Lower lobe of right lung (tissue), 2 donors: Measurements from ENCODE around the gene TENM4. TPM values are rescaled to one million over a fixed set of nuclear protein-coding genes. Genes with fewer than 3 reads are reported as not detected.
"Not testable (repeated sequence)": the region's sequence is repeated elsewhere in the genome, so short reads cannot be mapped to it uniquely, and the experiment has no call there.

Experiments used
- ATAC-seq, 2 donors: fragments of 200-7000 bp; cut with Tn5 transposase; one replicate each; pipeline ENCODE4 v1.9.1; 2020 to 2022; ENCODE audit warnings: mild to moderate bottlenecking in 2 of 2, moderate library complexity in 2 of 2
- DNase-seq: peaks from one replicate; pipeline ENCODE4 v3.0.0-alpha.2; 2020
- H3K27ac ChIP-seq: fragments of 200-600 bp; one replicate; pipeline ENCODE4 v1.8.0; 2022
- H3K27me3 ChIP-seq: fragments of 200-600 bp; one replicate; pipeline ENCODE4 v1.8.0; 2022; ENCODE audit warnings: low read depth
- H3K36me3 ChIP-seq: fragments of 200-600 bp; one replicate; pipeline ENCODE4 v1.8.0; 2022; ENCODE audit warnings: mild to moderate bottlenecking
- H3K4me1 ChIP-seq: fragments of 200-600 bp; one replicate; pipeline ENCODE4 v1.8.0; 2022
- H3K4me3 ChIP-seq: fragments of 200-600 bp; one replicate; pipeline ENCODE4 v1.8.0; 2022; ENCODE audit warnings: mild to moderate bottlenecking
- H3K9me3 ChIP-seq: fragments of 200-600 bp; one replicate; pipeline ENCODE4 v1.8.0; 2022
- CTCF ChIP-seq: fragments of 200-600 bp; IDR thresholded peaks from one replicate; pipeline ENCODE4 v1.8.0; 2022; ENCODE audit warnings: antibody characterized with exemption, mild to moderate bottlenecking
- intact Hi-C: fragments of 100-400 bp; cut with DNase I; formaldehyde crosslinking; loops from one replicate; pipeline ENCODE4 v1.11.0; 2022
- total RNA-seq: library from RNA; stranded (reverse); fragmentation: NEBNext Ultra II Directional; extraction: Animal tissue kit (Norgen Biotek cat#: 25700); gene quantifications from one replicate; pipeline ENCODE4 v1.2.1, GENCODE V29; 2021
- donor health status: DM: no; HTN: yes; CAD: no; lungs with severe emphysema.

The TENM4 gene
- total RNA-seq, 1 donor from 2014 or later = 1.1 TPM

GRCh38 chr11:79227767-79228755 is 212.8 kb downstream of the TENM4 start:
- DNase-seq (no peak), ATAC-seq (no peak)
- no peak overlapping the region for H3K27ac ChIP-seq
- H3K4me1 ChIP-seq = no peaks in the 10 kb centered on the region
- no peaks in the 10 kb centered on the region for H3K36me3 ChIP-seq
- intact Hi-C loops = no loop called here
- peaks cover 4% of the 10 kb centered on the region for H3K27me3 ChIP-seq
- no peak overlapping the region for H3K4me3 ChIP-seq
- no peak for TF ChIP-seq CTCF
- H3K9me3 ChIP-seq = no peaks in the 10 kb centered on the region

GRCh38 chr11:79227308-79227707 is 213.5 kb downstream of the TENM4 start:
- Histone ChIP-seq H3K9me3 (no peaks in the 10 kb centered on the region), H3K4me1 (no peaks in the 10 kb centered on the region), H3K27me3 (no peaks in the 10 kb centered on the region), H3K4me3 (no peak overlapping the region), H3K36me3 (no peaks in the 10 kb centered on the region), H3K27ac (no peak overlapping the region)
- intact Hi-C loops = no loop called here
- no peak for DNase-seq
- no peak for TF ChIP-seq CTCF
- ATAC-seq = no peak

- Histone ChIP-seq H3K9me3 (no peaks in the 10 kb centered on the region), H3K27ac (no peak overlapping the region), H3K4me1 (no peaks in the 10 kb centered on the region), H3K4me3 (no peak overlapping the region), H3K27me3 (no peaks in the 10 kb centered on the region), H3K36me3 (no peaks in the 10 kb centered on the region)
- no peak for TF ChIP-seq CTCF
- ATAC-seq = no peak
- intact Hi-C loops = no loop called here
- DNase-seq = no peak
These were observed 214.7 kb downstream of the TENM4 start for GRCh38 chr11:79226126-79226525.

- H3K4me3 ChIP-seq, intact Hi-C loops, H3K36me3 ChIP-seq, H3K27ac ChIP-seq, DNase-seq, ATAC-seq, H3K27me3 ChIP-seq, H3K4me1 ChIP-seq, H3K9me3 ChIP-seq: not testable (repeated sequence)
These were observed 218.7 kb downstream of the TENM4 start for GRCh38 chr11:79222163-79222562.

- Histone ChIP-seq H3K4me3 (no peak overlapping the region), H3K4me1 (no peaks in the 10 kb centered on the region), H3K27ac (no peak overlapping the region), H3K27me3 (no peaks in the 10 kb centered on the region), H3K36me3 (no peaks in the 10 kb centered on the region), H3K9me3 (no peaks in the 10 kb centered on the region)
- TF ChIP-seq CTCF = no peak
- DNase-seq = no peak
- intact Hi-C loops = no loop called here
- ATAC-seq = no peak
These were observed 219.2 kb downstream of the TENM4 start for GRCh38 chr11:79221444-79222130.

- ATAC-seq = no peak
- Histone ChIP-seq H3K4me1 (no peaks in the 10 kb centered on the region), H3K27ac (no peak overlapping the region), H3K36me3 (no peaks in the 10 kb centered on the region), H3K4me3 (no peak overlapping the region), H3K9me3 (no peaks in the 10 kb centered on the region), H3K27me3 (no peaks in the 10 kb centered on the region)
- no peak for DNase-seq
- TF ChIP-seq CTCF = no peak
- intact Hi-C loops = no loop called here
These were observed 220.7 kb downstream of the TENM4 start for GRCh38 chr11:79220171-79220570.
